CD4-positive, alpha-beta T cell treated with Interleukin-17A for 4 hours (primary cell): ENCODE data around the gene DOCK9.

Experiments used
- DNase-seq: peaks from one replicate; pipeline ENCODE4 v3.0.0-alpha.2; 2020; ENCODE audit warnings: mixed read lengths

The DOCK9 gene

GRCh38 chr13:98883998-98884397 lies 93.9 kb downstream of the DOCK9 start:
- no peak for DNase-seq

- DNase-seq: no peak
These were observed 96.5 kb downstream of the DOCK9 start for GRCh38 chr13:98881390-98881789.

- no peak for DNase-seq
These were observed 97.2 kb downstream of the DOCK9 start for GRCh38 chr13:98880677-98881076.

- DNase-seq: no peak
These were observed 97.9 kb downstream of the DOCK9 start for GRCh38 chr13:98879957-98880356.

- no peak for DNase-seq
These were observed 98.7 kb downstream of the DOCK9 start for GRCh38 chr13:98879127-98879520.

- no peak for DNase-seq
These were observed 99.3 kb downstream of the DOCK9 start for GRCh38 chr13:98878486-98879126.

GRCh38 chr13:98877936-98878335 lies 99.9 kb downstream of the DOCK9 start:
- no peak for DNase-seq

- no peak for DNase-seq
These were observed 100.4 kb downstream of the DOCK9 start for GRCh38 chr13:98877466-98877865.

GRCh38 chr13:98875146-98875729 lies 102.6 kb downstream of the DOCK9 start:
- DNase-seq: no peak

GRCh38 chr13:98874029-98874397 lies 103.9 kb downstream of the DOCK9 start:
- no peak for DNase-seq

- no peak for DNase-seq
These were observed 104.4 kb downstream of the DOCK9 start for GRCh38 chr13:98873377-98874028.

- no peak for DNase-seq
These were observed 106.1 kb downstream of the DOCK9 start for GRCh38 chr13:98871727-98872126.

GRCh38 chr13:98869408-98870090 lies 108.3 kb downstream of the DOCK9 start:
- no peak for DNase-seq

- DNase-seq: no peak
These were observed 108.9 kb downstream of the DOCK9 start for GRCh38 chr13:98868932-98869331.

GRCh38 chr13:98866882-98867281 lies 111.0 kb downstream of the DOCK9 start:
- no peak for DNase-seq

- DNase-seq: no peak
These were observed 117.4 kb downstream of the DOCK9 start for GRCh38 chr13:98860491-98860890.

GRCh38 chr13:98858191-98858590 lies 119.7 kb downstream of the DOCK9 start:
- no peak for DNase-seq

- no peak for DNase-seq
These were observed 120.9 kb downstream of the DOCK9 start for GRCh38 chr13:98856983-98857382.

- DNase-seq: no peak
These were observed 123.4 kb downstream of the DOCK9 start for GRCh38 chr13:98854448-98854847.

- no peak for DNase-seq
These were observed 124.1 kb downstream of the DOCK9 start for GRCh38 chr13:98853771-98854221.

- no peak for DNase-seq
These were observed 126.6 kb downstream of the DOCK9 start for GRCh38 chr13:98851276-98851675.

- DNase-seq: no peak
These were observed 129.1 kb downstream of the DOCK9 start for GRCh38 chr13:98848746-98849145.

GRCh38 chr13:98847780-98848179 lies 130.1 kb downstream of the DOCK9 start:
- no peak for DNase-seq

GRCh38 chr13:98846986-98847385 lies 130.9 kb downstream of the DOCK9 start:
- no peak for DNase-seq
